Muscle of arm (tissue), 12 donors: ENCODE results near the gene PEX11B. TPM values are rescaled to one million over a fixed set of nuclear protein-coding genes. Genes with fewer than 3 reads are reported as not detected.

Source experiments
- DNase-seq: peaks from one replicate; pipeline ENCODE4 v3.0.0-alpha.2; 2013
- polyA plus RNA-seq, 12 donors: library from polyadenylated mRNA; unstranded; fragments of 120-200 nt; gene quantifications; one replicate each; pipeline ENCODE4 v1.2.1, GENCODE V29; 2013; ENCODE audit not compliant: insufficient read length in 12 of 12

PEX11B gene
- polyA plus RNA-seq, 12 donors, result 18.0 to 32.7 (median 25.9) TPM; not detected in 1

DNA sequence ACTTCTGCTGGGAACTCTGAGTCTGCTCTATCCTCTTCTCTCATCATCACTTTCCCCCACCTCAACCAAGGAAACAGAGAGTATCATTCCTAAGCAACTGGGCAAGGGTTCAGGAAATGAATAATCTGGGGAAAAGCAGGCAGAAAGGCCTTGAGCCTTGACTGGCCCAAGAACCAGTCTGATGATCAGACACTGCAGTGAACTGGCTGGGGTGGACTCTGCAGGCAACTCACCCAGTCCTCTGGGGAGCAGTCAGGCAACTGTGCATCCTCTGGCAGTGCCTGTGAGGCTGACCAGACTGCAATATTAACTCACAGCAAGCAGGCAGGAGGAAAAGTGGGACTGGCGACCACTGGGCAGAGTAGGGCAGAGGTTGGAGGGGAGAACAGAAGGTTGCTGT is 33.8 kb downstream of the PEX11B start:
- no peak for DNase-seq

GRCh38 chr1:145879775-145880174 is 38.7 kb downstream of the PEX11B start:
- DNase-seq, result no peak

DNA sequence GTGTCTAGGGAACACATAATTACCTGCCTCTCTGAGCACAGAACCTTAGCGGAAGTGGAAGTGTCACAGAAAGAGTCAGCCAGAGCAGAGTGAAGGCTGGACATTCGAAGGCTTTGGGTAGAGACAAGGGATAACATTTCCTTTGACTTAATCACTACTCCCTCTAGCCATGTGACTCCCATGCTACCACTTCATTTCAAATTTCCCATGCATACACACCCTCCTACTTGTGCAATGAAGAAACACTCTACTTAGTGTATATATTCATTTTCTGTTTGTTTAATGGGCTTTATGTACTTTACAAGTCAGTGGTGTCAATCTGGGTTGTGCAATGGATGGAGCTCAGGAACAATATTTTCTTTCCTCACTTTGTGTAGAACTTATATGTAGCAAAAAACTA is 39.8 kb downstream of the PEX11B start:
- no peak for DNase-seq

DNA sequence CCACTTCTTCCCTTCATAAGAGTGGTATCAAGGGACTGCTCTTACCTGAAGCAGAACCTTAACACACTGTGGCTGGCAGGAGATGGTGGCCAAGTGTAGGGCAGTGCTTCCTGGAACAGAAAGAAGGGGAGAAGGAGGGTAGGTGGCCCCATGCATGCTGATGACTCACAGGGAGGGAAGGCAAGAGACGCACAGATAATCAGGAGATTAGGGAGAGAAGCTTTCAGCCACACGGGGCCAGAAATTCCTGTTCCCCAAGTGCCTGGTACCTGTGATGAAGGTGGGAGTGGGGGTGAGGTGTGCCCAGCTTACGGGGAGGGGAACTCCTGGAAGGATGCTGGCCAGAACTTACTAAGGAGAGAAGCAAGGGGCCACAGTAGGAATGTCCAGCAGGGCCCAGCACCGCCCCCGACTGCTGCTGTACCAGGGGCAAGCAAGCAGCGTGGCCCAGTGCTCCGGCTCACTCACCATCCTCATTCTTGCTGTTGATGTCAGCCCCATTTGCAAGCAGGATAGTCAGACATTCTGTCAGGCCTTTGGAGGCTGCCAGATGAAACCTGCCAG is 40.5 kb downstream of the PEX11B start:
- no peak for DNase-seq

DNA sequence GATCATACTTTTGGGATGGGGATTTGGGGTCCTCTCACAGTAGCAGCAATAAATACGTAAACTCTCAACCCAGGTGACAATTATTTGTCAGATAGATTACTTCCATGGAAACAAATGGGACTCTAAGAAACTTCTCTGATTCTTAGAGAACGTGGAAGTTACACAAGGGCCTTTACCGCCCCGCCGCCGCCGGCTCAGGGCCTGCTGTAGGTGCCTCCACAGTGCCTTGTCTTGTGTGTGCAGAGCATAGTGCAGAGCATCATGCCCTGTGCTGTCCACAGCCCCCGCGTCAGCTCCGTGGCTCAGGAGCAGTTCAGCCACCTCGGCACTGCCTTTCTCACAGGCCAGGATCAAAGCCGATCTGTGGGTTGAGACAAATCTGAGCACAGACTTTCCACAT is 43.9 kb downstream of the PEX11B start:
- DNase-seq, result no peak

DNA sequence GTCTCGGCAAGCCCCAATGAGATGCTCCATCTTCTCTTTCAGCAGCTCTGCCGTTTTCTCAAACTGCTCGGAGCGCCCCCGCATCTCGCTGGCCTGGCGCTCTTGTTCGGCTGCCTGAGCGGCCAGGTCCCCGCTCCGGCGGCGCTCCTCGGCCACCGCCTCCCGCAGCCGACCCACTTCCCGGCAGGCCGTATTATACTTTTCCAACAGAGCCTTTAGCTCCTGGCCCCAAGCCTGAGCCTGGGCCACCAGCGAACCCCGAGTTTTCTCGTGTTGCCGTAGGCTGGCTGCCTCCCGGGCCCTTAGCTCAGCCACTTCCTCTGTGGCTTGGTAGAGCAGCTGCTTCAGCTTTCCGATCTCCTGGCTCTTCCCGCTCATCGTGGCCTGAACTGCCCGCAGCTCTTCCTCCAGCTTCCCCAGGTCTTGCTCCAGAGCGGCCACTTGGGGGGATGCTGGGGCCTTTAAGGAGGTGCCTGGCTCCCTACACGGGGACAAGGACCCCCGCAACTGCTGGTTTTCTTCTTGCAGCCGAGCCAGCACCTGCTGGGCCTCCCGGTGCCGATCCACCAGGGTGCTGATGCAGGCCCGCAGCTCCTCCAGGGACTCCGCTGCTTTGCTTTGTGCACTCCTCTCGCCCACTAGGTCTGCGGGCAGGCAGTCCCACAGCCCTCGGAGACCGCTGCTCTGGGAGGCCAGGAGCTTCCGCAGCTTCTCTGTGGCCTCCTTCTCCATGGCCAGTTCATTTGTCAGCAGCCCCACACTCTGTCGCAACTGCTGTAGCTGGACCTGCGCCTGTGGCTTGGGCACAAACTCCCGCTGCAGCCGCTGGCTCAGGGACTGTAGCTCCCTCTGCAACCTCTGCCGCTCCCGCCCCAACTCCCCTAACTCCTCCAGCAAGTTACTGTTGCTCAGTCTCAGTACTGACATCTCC is 46.3 kb downstream of the PEX11B start:
- peak; percentile 62 for DNase-seq

DNA sequence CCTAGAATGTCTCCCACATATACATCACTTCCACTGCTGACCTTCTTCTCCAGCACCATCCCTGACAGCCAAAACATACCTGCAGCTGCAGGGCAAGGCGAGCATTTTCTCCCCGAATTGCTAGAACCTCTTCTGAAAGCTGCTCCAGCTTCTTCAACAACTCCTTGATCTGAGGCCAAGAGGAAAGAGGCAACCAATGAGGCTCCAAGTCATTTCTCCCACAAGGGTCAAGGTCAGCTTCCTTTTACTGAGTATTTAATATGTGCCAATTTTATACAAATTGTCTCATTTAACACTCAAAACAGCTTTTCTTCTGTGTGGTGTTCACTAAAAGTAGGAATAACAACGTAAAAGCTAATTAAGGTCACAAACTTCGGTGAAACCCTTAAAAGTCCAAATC is 50.3 kb downstream of the PEX11B start:
- no peak for DNase-seq

GRCh38 chr1:145863282-145864018 is 55.1 kb downstream of the PEX11B start:
- DNase-seq, result peak; percentile 90

Other genes starting within 250 kb of the PEX11B start
- 1 to 10 TPM in 6 of 12 donors, under 1 TPM in 4, not detected in 2; 0.71 to 2.6 (median 1.2) TPM for gene PDZK1, start 211.3 kb downstream of the PEX11B start, polyA plus RNA-seq
- 1 to 10 TPM in 5 of 12 donors, under 1 TPM in 6, not detected in 1; 0.29 to 3.0 (median 0.80) TPM for gene CD160, start 199.2 kb downstream of the PEX11B start, polyA plus RNA-seq
- gene RNF115, start 94.6 kb downstream of the PEX11B start, polyA plus RNA-seq, result 10 to 100 TPM in 11 of 12 donors, not detected in 1; 12.0 to 23.2 (median 18.9) TPM
- gene POLR3C, start 94.5 kb downstream of the PEX11B start, polyA plus RNA-seq, result 10 to 100 TPM in 10 of 12 donors, not detected in 2; 19.8 to 29.9 (median 21.5) TPM
- 10 to 100 TPM in 11 of 12 donors, not detected in 1; 10.5 to 19.6 (median 14.8) TPM for gene NUDT17, start 73.1 kb downstream of the PEX11B start, polyA plus RNA-seq
- gene PIAS3, start 59.6 kb downstream of the PEX11B start, polyA plus RNA-seq, result 10 to 100 TPM in 11 of 12 donors, not detected in 1; 33.6 to 83.6 (median 48.5) TPM
- 1 to 10 TPM in 10 of 12 donors, not detected in 2; 1.7 to 8.0 (median 2.3) TPM for gene ANKRD35, start 32.9 kb downstream of the PEX11B start, polyA plus RNA-seq
- gene ITGA10, start 8.7 kb downstream of the PEX11B start, polyA plus RNA-seq, result 10 to 100 TPM in 2 of 12 donors, 1 to 10 TPM in 9, not detected in 1; 4.0 to 12.2 (median 7.9) TPM
- 100 to 1,000 TPM in 11 of 12 donors, not detected in 1; 104 to 160 (median 134) TPM for gene RBM8A, start 8.8 kb upstream of the PEX11B start, polyA plus RNA-seq
- 10 to 100 TPM in 11 of 12 donors, not detected in 1; 26.5 to 33.7 (median 30.6) TPM for gene LIX1L, start 39.3 kb upstream of the PEX11B start, polyA plus RNA-seq
- gene ANKRD34A, start 45.9 kb upstream of the PEX11B start, polyA plus RNA-seq, result 1 to 10 TPM in 3 of 12 donors, under 1 TPM in 7, not detected in 2; 0.58 to 1.4 (median 0.81) TPM
- gene POLR3GL, start 46.0 kb upstream of the PEX11B start, polyA plus RNA-seq, result 10 to 100 TPM in 11 of 12 donors, not detected in 1; 33.2 to 75.0 (median 39.3) TPM
- gene TXNIP, start 77.9 kb upstream of the PEX11B start, polyA plus RNA-seq, result 100 to 1,000 TPM in 11 of 12 donors, not detected in 1; 241 to 361 (median 276) TPM
- gene HJV, start 103.0 kb upstream of the PEX11B start, polyA plus RNA-seq, result 100 to 1,000 TPM in 10 of 12 donors, 10 to 100 TPM in 1, not detected in 1; 56.1 to 322 (median 225) TPM
- 1 to 10 TPM in 10 of 12 donors, not detected in 2; 1.1 to 2.2 (median 1.8) TPM for gene NBPF10, start 226.1 kb upstream of the PEX11B start, polyA plus RNA-seq